OCI-LY7 (cell line): ENCODE data around the gene PSMB5. TPM values are rescaled to one million over a fixed set of nuclear protein-coding genes. Genes with fewer than 3 reads are reported as not detected.

ENCODE experiments used
- BruUV-seq: library from RNA; stranded (reverse); fragments of 400-500 nt; replicated peaks from 2 replicates; lab custom pipeline; 2021; lab: Mats Ljungman, UMichigan
- CTCF ChIA-PET: fragments of 300-600 bp; sonication (Branson Sonifier 250); formaldehyde crosslinking; loops from one replicate; lab custom pipeline; 2022; ENCODE audit warnings: antibody characterized with exemption; ENCODE audit not compliant: unreplicated experiment; lab: Charles Lee
- POLR2A ChIA-PET: fragments of 300-600 bp; sonication (Branson Sonifier 250); formaldehyde crosslinking; loops from one replicate; lab custom pipeline; 2022; ENCODE audit warnings: antibody characterized with exemption; lab: Charles Lee
- DNase-seq: peaks from one replicate; pipeline ENCODE4 v3.0.0-alpha.2; 2015; ENCODE audit warnings: low spot score
- H2AFZ ChIP-seq: fragments of 200-600 bp; sonication (generic), shearing (Covaris generic); 2 replicates; pipeline ENCODE4 v1.6.1; 2014; ENCODE audit warnings: mild to moderate bottlenecking, antibody characterized with exemption, low read length, moderate library complexity
- H3K27ac ChIP-seq: fragments of 200-600 bp; sonication (generic); 2 replicates; pipeline ENCODE4 v1.5.1; 2014; ENCODE audit warnings: mixed run types, low read depth, mild to moderate bottlenecking, moderate library complexity, low read length, inconsistent platforms; ENCODE audit not compliant: poor library complexity, severe bottlenecking
- H3K36me3 ChIP-seq: fragments of 200-600 bp; sonication (generic); 2 replicates; pipeline ENCODE4 v1.6.1; 2014; ENCODE audit warnings: mild to moderate bottlenecking, antibody characterized with exemption, low read length, moderate library complexity, mixed read lengths; ENCODE audit not compliant: insufficient read depth
- H3K4me1 ChIP-seq: fragments of 200-600 bp; sonication (generic); 2 replicates; pipeline ENCODE4 v1.5.1; 2014; ENCODE audit warnings: mild to moderate bottlenecking, low read length; ENCODE audit not compliant: insufficient read depth, poor library complexity, severe bottlenecking
- H3K4me2 ChIP-seq: fragments of 200-600 bp; sonication (generic); 2 replicates; pipeline ENCODE4 v1.6.1; 2014; ENCODE audit warnings: mild to moderate bottlenecking, low read length
- H3K4me3 ChIP-seq: fragments of 200-600 bp; sonication (generic); 2 replicates; pipeline ENCODE4 v1.5.1; 2014; ENCODE audit warnings: mild to moderate bottlenecking, low read depth, low read length; ENCODE audit not compliant: poor library complexity, severe bottlenecking
- H3K79me2 ChIP-seq: fragments of 200-600 bp; sonication (generic); 2 replicates; pipeline ENCODE4 v1.6.1; 2016; ENCODE audit warnings: low read depth, mild to moderate bottlenecking, low read length, moderate library complexity, mixed read lengths; ENCODE audit not compliant: insufficient read depth
- H3K9me2 ChIP-seq: fragments of 200-600 bp; sonication (generic); 2 replicates; pipeline ENCODE4 v1.6.1; 2016; ENCODE audit warnings: mild to moderate bottlenecking, low read length, mixed read lengths; ENCODE audit not compliant: insufficient read depth
- H3K9me3 ChIP-seq: fragments of 200-600 bp; sonication (generic); 2 replicates; pipeline ENCODE4 v1.6.1; 2014; ENCODE audit warnings: mild to moderate bottlenecking, mixed run types, low read length, mixed read lengths
- H4K20me1 ChIP-seq: fragments of 200-600 bp; sonication (generic); 2 replicates; pipeline ENCODE4 v1.6.1; 2014; ENCODE audit warnings: mild to moderate bottlenecking, antibody characterized with exemption, low read length, moderate library complexity, mixed read lengths; ENCODE audit not compliant: insufficient read depth
- EZH2phosphoT487 ChIP-seq: fragments of 200-600 bp; sonication (generic); IDR thresholded peaks from 2 replicates; pipeline ENCODE4 v1.6.1; 2018; ENCODE audit warnings: low read depth, borderline replicate concordance, mild to moderate bottlenecking, mixed run types, antibody characterized with exemption, low read length, moderate library complexity, mixed read lengths
- intact Hi-C: fragments of 100-400 bp; cut with micrococcal nuclease; formaldehyde crosslinking; loops from one replicate; pipeline ENCODE4 v1.10.0; 2022; ENCODE audit not compliant: unreplicated experiment
- total RNA-seq, 2 experiments: library from RNA; depleted of rRNA in 1 of 2; stranded (reverse); fragments of >200 nt in 1 of 2; shearing (Covaris generic) in 1 of 2; gene quantifications; 2 replicates each; pipeline ENCODE4 v1.2.3, GENCODE V29; 2014 to 2022
- TF ChIP-seq, protein P1 (sequence below): fragments of 200-600 bp; sonication (generic); conservative IDR thresholded peaks from 2 replicates; pipeline ENCODE4 v1.5.1; 2014; ENCODE audit warnings: mild to moderate bottlenecking, antibody characterized with exemption, low read length, moderate library complexity, mixed read lengths

Gene PSMB5
- total RNA-seq, 2 experiments from 2014 or later = 111 to 122 TPM

- DNase-seq = no peak
- H4K20me1 ChIP-seq = 0 out of 2 replicates have a peak, but pooled peaks cover 9% of the 10 kb centered on the region
- H3K4me1 ChIP-seq = peaks cover 27% of the 10 kb centered on the region
- no peaks in the 10 kb centered on the region for H3K9me2 ChIP-seq
- CTCF ChIA-PET = interaction anchor here (0.6 kb wide), 1 partner anchor 194 kb away, joined by 7 read pairs; no protein-coding TSS in a partner anchor
- no peak overlapping the region for H3K4me3 ChIP-seq
- H3K79me2 ChIP-seq = peaks cover 45% of the 10 kb centered on the region
- BruUV-seq = no TSS peak
- intact Hi-C loops = no loop called here
- H3K27ac ChIP-seq = no peak overlapping the region
- H3K9me3 ChIP-seq = no peaks in the 10 kb centered on the region
- TF ChIP-seq EZH2phosphoT487 = no peak
- TF ChIP-seq, protein P1, sequence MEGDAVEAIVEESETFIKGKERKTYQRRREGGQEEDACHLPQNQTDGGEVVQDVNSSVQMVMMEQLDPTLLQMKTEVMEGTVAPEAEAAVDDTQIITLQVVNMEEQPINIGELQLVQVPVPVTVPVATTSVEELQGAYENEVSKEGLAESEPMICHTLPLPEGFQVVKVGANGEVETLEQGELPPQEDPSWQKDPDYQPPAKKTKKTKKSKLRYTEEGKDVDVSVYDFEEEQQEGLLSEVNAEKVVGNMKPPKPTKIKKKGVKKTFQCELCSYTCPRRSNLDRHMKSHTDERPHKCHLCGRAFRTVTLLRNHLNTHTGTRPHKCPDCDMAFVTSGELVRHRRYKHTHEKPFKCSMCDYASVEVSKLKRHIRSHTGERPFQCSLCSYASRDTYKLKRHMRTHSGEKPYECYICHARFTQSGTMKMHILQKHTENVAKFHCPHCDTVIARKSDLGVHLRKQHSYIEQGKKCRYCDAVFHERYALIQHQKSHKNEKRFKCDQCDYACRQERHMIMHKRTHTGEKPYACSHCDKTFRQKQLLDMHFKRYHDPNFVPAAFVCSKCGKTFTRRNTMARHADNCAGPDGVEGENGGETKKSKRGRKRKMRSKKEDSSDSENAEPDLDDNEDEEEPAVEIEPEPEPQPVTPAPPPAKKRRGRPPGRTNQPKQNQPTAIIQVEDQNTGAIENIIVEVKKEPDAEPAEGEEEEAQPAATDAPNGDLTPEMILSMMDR = no peak
- no peak overlapping the region for H2AFZ ChIP-seq
- H3K36me3 ChIP-seq = peaks cover 84% of the 10 kb centered on the region
- POLR2A ChIA-PET = no interaction called here
- H3K4me2 ChIP-seq = no peak overlapping the region
Measured at GRCh38 chr14:23066855-23067744, 32.4 kb upstream of the PSMB5 start.

GRCh38 chr14:23066368-23066767 is 31.7 kb upstream of the PSMB5 start:
- Histone ChIP-seq H2AFZ (no peak overlapping the region), H3K4me2 (no peak overlapping the region), H3K27ac (no peak overlapping the region), H3K9me2 (no peaks in the 10 kb centered on the region), H3K36me3 (peaks cover 84% of the 10 kb centered on the region), H3K4me3 (no peak overlapping the region), H4K20me1 (0 out of 2 replicates have a peak, but pooled peaks cover 9% of the 10 kb centered on the region), H3K4me1 (peaks cover 20% of the 10 kb centered on the region), H3K9me3 (no peaks in the 10 kb centered on the region), H3K79me2 (peaks cover 45% of the 10 kb centered on the region)
- ChIA-PET CTCF (no interaction called here), POLR2A (interaction anchor here (0.6 kb wide), 1 partner anchor 513 kb away, joined by 3 read pairs; no protein-coding TSS in a partner anchor)
- no TSS peak for BruUV-seq
- no peak for DNase-seq
- intact Hi-C loops = no loop called here
- TF ChIP-seq, protein P1 = no peak
- no peak for TF ChIP-seq EZH2phosphoT487

- TF ChIP-seq, protein P1 = no peak
- no peak for TF ChIP-seq EZH2phosphoT487
- no peaks in the 10 kb centered on the region for H3K9me2 ChIP-seq
- H3K36me3 ChIP-seq = peaks cover 93% of the 10 kb centered on the region
- no peak overlapping the region for H2AFZ ChIP-seq
- H3K79me2 ChIP-seq = peaks cover 27% of the 10 kb centered on the region; the same call in 1 of the 2 replicates
- no peaks in the 10 kb centered on the region for H3K9me3 ChIP-seq
- H3K4me2 ChIP-seq = no peak overlapping the region
- ChIA-PET CTCF (interaction anchor here (2.2 kb wide), 1 partner anchor 78 kb away, joined by 8 read pairs; no protein-coding TSS in a partner anchor), POLR2A (no interaction called here)
- H3K4me1 ChIP-seq = peaks cover 7% of the 10 kb centered on the region
- no peak for DNase-seq
- BruUV-seq = no TSS peak
- intact Hi-C loops = no loop called here
- H3K27ac ChIP-seq = no peak overlapping the region
- no peak overlapping the region for H3K4me3 ChIP-seq
- H4K20me1 ChIP-seq = 0 out of 2 replicates have a peak, but pooled peaks cover 7% of the 10 kb centered on the region
Measured at GRCh38 chr14:23063601-23064000, 28.9 kb upstream of the PSMB5 start.
